Right lobe of liver (tissue), 6 donors: ENCODE data around the gene ADAMTS6. TPM values are rescaled to one million over a fixed set of nuclear protein-coding genes. Genes with fewer than 3 reads are reported as not detected.

Experiments used
- ATAC-seq, 4 donors: fragments of 200-7000 bp; cut with Tn5 transposase; one replicate each; pipeline ENCODE4 v1.9.1; 2020; ENCODE audit warnings: mild to moderate bottlenecking in 4 of 4, moderate library complexity in 4 of 4
- DNase-seq, 3 donors: peaks; one replicate each; pipeline ENCODE4 v3.0.0-alpha.2; 2020
- H3K27ac ChIP-seq, 3 donors: fragments of 200-600 bp; one replicate each; pipeline ENCODE4 v1.8.0; 2022
- H3K27me3 ChIP-seq, 2 donors: fragments of 200-600 bp; one replicate each; pipeline ENCODE4 v1.8.0; 2022
- H3K36me3 ChIP-seq, 4 donors: fragments of 200-600 bp; sonication (generic) in 1 of 4; one replicate each; pipeline versions ENCODE4 v1.5.1 to v1.8.0; 2017 to 2022; ENCODE audit warnings: control low read depth in 1 of 4
- H3K4me1 ChIP-seq, 4 donors: fragments of 200-600 bp; sonication (generic) in 1 of 4; one replicate each; pipeline versions ENCODE4 v1.5.1 to v1.8.0; 2017 to 2022; ENCODE audit warnings: control low read depth in 1 of 4
- H3K4me3 ChIP-seq, 3 donors: fragments of 200-600 bp; one replicate each; pipeline ENCODE4 v1.8.0; 2022
- H3K9me3 ChIP-seq, 4 donors: fragments of 200-600 bp; sonication (generic) in 1 of 4; one replicate each; pipeline versions ENCODE4 v1.5.1 to v1.8.0; 2017 to 2022; ENCODE audit warnings: control low read depth in 1 of 4
- POLR2A ChIP-seq: fragments of 450-650 bp; IDR thresholded peaks from one replicate; pipeline ENCODE4 v1.6.1; 2017; ENCODE audit warnings: antibody characterized with exemption, mild to moderate bottlenecking
- WGBS: methylation state at CpG from one replicate; pipeline ENCODE4 v1.1.6; 2018; ENCODE audit warnings: low coverage, low lambda C conversion rate; ENCODE audit not compliant: insufficient coverage; ENCODE audit errors: missing lambda C conversion rate; 5-methylcytosine and 5-hydroxymethylcytosine counted together
- intact Hi-C, 2 donors: fragments of 100-400 bp; cut with DNase I; formaldehyde crosslinking; loops; one replicate each; pipeline versions ENCODE4 v1.11.2 to v1.14.1; 2022
- total RNA-seq, 6 experiments: library from RNA; depleted of rRNA in 2 of 6; stranded (reverse); fragments of >200 nt in 2 of 6; fragmentation: NEBNext Ultra II Directional in 3 of 6; extraction: Animal tissue kit (Norgen Biotek cat#: 25700) in 3 of 6; gene quantifications; one replicate each; pipeline versions ENCODE4 v1.1.0 to v1.2.4, GENCODE V29; 2016 to 2023
- TF ChIP-seq, protein P1 (sequence below), 4 donors: fragments of 200-600 bp in 3 of 4; fragments of 450-650 bp in 1 of 4; IDR thresholded peaks; one replicate each; pipeline versions ENCODE4 v1.5.1 to v1.8.0; 2016 to 2022; ENCODE audit warnings: antibody characterized with exemption in 4 of 4, mild to moderate bottlenecking in 2 of 4
- donor health status: DM: no; HTN: yes; CAD: no.
- donor health status: DM: no; HTN: no; CAD: no.
- donor health status: DM: no; HTN: no; CAD: no.
- donor health status: DM: no; HTN: yes; CAD: no.
- donor health status: DM: no; HTN: yes; CAD: no.

ADAMTS6 gene
- total RNA-seq, 6 experiments from 2014 or later: 0.17 to 0.56 (median 0.40) TPM

DNA sequence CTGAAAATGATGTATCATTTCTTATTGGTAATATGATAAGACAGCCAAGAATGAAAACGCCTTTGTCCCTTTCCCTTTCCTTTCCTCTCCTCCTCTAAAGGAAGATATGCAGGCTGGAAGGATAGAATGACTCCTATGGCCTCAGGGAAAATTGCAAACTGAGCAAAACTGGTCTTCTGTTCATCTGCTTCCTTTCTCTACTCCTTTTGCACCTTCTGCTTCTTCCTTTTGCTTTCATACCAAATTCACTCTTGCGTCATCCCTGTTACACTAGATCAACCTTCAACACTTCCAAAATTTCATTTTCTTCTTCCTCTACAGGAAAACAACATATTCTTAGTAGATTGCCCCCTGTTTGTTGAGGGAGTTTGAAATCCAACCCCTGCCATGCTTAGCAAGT lies 234.1 kb downstream of the ADAMTS6 start:
- Histone ChIP-seq H3K4me3 (no peak overlapping the region), H3K27me3 (no peaks in the 10 kb centered on the region), H3K36me3 (no peaks in the 10 kb centered on the region), H3K4me1 (no peaks in the 10 kb centered on the region), H3K27ac (no peak overlapping the region), H3K9me3 (no peaks in the 10 kb centered on the region)
- 69% methylated on average over 2 of the region's 2 CpGs for WGBS
- TF ChIP-seq, protein P1, sequence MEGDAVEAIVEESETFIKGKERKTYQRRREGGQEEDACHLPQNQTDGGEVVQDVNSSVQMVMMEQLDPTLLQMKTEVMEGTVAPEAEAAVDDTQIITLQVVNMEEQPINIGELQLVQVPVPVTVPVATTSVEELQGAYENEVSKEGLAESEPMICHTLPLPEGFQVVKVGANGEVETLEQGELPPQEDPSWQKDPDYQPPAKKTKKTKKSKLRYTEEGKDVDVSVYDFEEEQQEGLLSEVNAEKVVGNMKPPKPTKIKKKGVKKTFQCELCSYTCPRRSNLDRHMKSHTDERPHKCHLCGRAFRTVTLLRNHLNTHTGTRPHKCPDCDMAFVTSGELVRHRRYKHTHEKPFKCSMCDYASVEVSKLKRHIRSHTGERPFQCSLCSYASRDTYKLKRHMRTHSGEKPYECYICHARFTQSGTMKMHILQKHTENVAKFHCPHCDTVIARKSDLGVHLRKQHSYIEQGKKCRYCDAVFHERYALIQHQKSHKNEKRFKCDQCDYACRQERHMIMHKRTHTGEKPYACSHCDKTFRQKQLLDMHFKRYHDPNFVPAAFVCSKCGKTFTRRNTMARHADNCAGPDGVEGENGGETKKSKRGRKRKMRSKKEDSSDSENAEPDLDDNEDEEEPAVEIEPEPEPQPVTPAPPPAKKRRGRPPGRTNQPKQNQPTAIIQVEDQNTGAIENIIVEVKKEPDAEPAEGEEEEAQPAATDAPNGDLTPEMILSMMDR (IDR thresholded peaks at IDR 0.05): no peak
- TF ChIP-seq POLR2A: no peak
- no peak for DNase-seq
- intact Hi-C loops: no loop called here
- ATAC-seq: no peak

DNA sequence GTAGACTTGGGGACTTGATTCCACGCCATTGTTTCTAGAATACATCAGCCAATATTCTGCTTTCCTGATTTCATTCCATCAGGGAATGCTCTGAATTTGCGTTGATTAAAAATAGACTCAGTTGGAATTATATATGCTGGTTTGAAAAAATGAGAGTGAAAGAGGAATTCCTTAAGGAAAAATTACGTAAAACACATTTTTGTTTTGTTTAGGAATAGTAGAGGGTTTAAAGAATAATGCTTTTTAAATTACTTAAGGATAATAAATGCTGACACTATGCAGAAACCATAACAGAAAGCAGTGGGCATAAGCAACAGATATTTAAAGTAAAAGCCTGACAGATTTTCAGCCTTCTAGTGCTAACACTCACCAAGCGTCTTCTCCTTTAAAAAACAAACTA lies 235.0 kb downstream of the ADAMTS6 start:
- WGBS: 78% methylated on average over 4 of the region's 4 CpGs
- TF ChIP-seq, protein P1 (IDR thresholded peaks at IDR 0.05): no peak
- no peak for TF ChIP-seq POLR2A
- Histone ChIP-seq H3K9me3 (no peaks in the 10 kb centered on the region), H3K27me3 (no peaks in the 10 kb centered on the region), H3K27ac (no peak overlapping the region), H3K36me3 (no peaks in the 10 kb centered on the region), H3K4me3 (no peak overlapping the region), H3K4me1 (no peaks in the 10 kb centered on the region)
- ATAC-seq: no peak
- DNase-seq: no peak
- intact Hi-C loops: no loop called here

DNA sequence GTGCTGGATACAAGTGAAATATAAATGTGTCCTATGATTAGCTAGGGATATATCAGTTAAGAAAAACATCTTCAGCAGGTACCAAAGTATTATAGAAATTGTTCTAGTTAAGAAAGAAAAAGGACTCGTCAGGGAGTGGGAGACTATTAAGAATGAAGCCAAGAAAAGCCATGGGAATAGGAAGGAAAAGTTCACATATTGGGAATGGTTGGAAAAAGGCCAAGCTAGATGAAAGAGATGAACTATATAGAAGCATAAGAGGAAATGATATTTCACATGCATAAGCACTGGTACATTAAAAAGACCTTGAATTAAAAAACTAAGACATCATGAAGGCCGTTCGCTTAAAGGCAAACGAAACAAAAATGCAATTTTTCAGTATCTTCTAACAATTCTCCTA lies 237.7 kb downstream of the ADAMTS6 start:
- no peak overlapping the region for H3K27ac ChIP-seq
- H3K9me3 ChIP-seq: no peaks in the 10 kb centered on the region
- WGBS: 80% methylated on average over 4 of the region's 4 CpGs
- H3K4me1 ChIP-seq: no peaks in the 10 kb centered on the region
- DNase-seq (no peak), ATAC-seq (no peak)
- intact Hi-C loops: no loop called here
- H3K4me3 ChIP-seq: no peak overlapping the region
- no peaks in the 10 kb centered on the region for H3K36me3 ChIP-seq
- H3K27me3 ChIP-seq: no peaks in the 10 kb centered on the region
- TF ChIP-seq POLR2A: no peak
- TF ChIP-seq, protein P1 (IDR thresholded peaks at IDR 0.05): no peak

DNA sequence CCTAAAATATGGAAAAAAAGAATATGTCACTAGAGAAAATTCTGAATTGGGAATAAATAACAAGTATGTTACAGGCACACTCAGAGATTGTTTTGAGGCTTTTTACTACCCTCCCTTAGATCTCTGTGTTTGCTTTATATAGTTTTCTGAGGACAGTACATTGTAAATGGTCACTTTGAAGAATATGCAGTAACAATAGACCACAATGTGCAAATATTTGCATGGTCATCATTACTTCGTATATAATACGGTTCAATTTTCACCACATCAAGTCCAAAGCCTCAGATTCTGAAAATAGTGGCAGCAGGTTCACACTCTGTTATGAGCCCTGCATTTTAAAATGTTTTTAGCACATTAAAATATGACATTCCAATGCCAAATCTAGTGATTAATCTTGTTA lies 238.6 kb downstream of the ADAMTS6 start:
- no peak for TF ChIP-seq POLR2A
- TF ChIP-seq, protein P1 (IDR thresholded peaks at IDR 0.05): no peak
- no peak overlapping the region for H3K4me3 ChIP-seq
- intact Hi-C loops: no loop called here
- no peaks in the 10 kb centered on the region for H3K9me3 ChIP-seq
- DNase-seq: no peak
- no peaks in the 10 kb centered on the region for H3K36me3 ChIP-seq
- no peak for ATAC-seq
- no peaks in the 10 kb centered on the region for H3K27me3 ChIP-seq
- H3K4me1 ChIP-seq: no peaks in the 10 kb centered on the region
- no peak overlapping the region for H3K27ac ChIP-seq
- WGBS: 45% methylated on average over 2 of the region's 2 CpGs

DNA sequence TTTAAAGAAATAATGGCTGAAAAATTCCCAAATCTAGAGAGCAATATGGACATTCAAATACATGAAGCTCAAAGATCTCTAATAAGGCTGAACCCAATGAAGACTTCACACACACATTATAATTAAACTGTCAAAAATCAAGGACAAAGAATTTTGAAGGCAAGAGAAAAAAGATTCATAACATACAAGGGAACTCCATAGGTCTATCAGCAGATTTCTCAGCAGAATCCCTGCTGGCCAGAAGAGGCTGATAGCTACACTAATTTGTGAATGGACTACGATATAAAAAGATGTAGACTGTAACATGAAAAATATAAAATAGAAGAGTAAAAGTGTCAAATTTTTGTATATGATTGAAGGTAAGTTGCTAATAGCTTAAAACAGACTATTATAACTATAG lies 251.9 kb downstream of the ADAMTS6 start:
- Histone ChIP-seq H3K4me3 (no peak overlapping the region), H3K9me3 (no peaks in the 10 kb centered on the region), H3K27me3 (no peaks in the 10 kb centered on the region), H3K4me1 (no peaks in the 10 kb centered on the region), H3K36me3 (no peaks in the 10 kb centered on the region), H3K27ac (no peak overlapping the region)
- TF ChIP-seq, protein P1 (IDR thresholded peaks at IDR 0.05): no peak
- no peak for TF ChIP-seq POLR2A
- ATAC-seq (no peak), DNase-seq (no peak)
- WGBS: 92% methylated on average over 1 of the region's 1 CpG
- intact Hi-C loops: no loop called here
